D341Med (cell line): Measurements from ENCODE around the gene GALNT2.

Experiments
- DNase-seq: peaks from one replicate; pipeline ENCODE4 v3.0.0; 2012; ENCODE audit warnings: low spot score

GALNT2 gene

GRCh38 chr1:230321741-230322420, 254.8 kb downstream of the GALNT2 start:
- no peak for DNase-seq

GRCh38 chr1:230322421-230322756, 255.4 kb downstream of the GALNT2 start:
- DNase-seq, result no peak

GRCh38 chr1:230322967-230323547, 256.0 kb downstream of the GALNT2 start:
- DNase-seq, result no peak

GRCh38 chr1:230323686-230324085, 256.6 kb downstream of the GALNT2 start:
- no peak for DNase-seq

GRCh38 chr1:230326971-230327891, 260.2 kb downstream of the GALNT2 start:
- no peak for DNase-seq

GRCh38 chr1:230327892-230328284, 260.9 kb downstream of the GALNT2 start:
- DNase-seq, result no peak

GRCh38 chr1:230328342-230329015, 261.4 kb downstream of the GALNT2 start:
- no peak for DNase-seq

- DNase-seq, result no peak
These were observed 263.1 kb downstream of the GALNT2 start for GRCh38 chr1:230330157-230330556.
